ENCODE measurements around the gene CUEDC1. TPM values are rescaled to one million over a fixed set of nuclear protein-coding genes. Genes with fewer than 3 reads are reported as not detected.
"Not testable (repeated sequence)": the region's sequence is repeated elsewhere in the genome, so short reads cannot be mapped to it uniquely, and the experiment has no call there.

The CUEDC1 gene
- total RNA-seq, 1 donor = 25.7 TPM

GRCh38 chr17:57923182-57923872 lies 31.9 kb downstream of the CUEDC1 start:
- DNase-seq (ENCODE audit: low read depth) = no peak
- TF ChIP-seq CTCF (IDR thresholded peaks at IDR 0.05; ENCODE audit: insufficient read depth, low read length) = no peak
- H3K4me3 ChIP-seq (ENCODE audit: low read depth, low read length) = no peak overlapping the region

- H3K4me3 ChIP-seq (ENCODE audit: low read depth, low read length); DNase-seq (ENCODE audit: low read depth): not testable (repeated sequence)
Measured at GRCh38 chr17:57922745-57923144, 32.5 kb downstream of the CUEDC1 start.

GRCh38 chr17:57920916-57921703 lies 34.1 kb downstream of the CUEDC1 start:
- TF ChIP-seq CTCF (IDR thresholded peaks at IDR 0.05; ENCODE audit: insufficient read depth, low read length) = no peak
- peak; percentile 87 for DNase-seq (ENCODE audit: low read depth)
- no peak overlapping the region for H3K4me3 ChIP-seq (ENCODE audit: low read depth, low read length)

- no peak overlapping the region for H3K4me3 ChIP-seq (ENCODE audit: low read depth, low read length)
- TF ChIP-seq CTCF (IDR thresholded peaks at IDR 0.05; ENCODE audit: insufficient read depth, low read length) = no peak
- DNase-seq (ENCODE audit: low read depth) = no peak
Measured at GRCh38 chr17:57919918-57920317, 35.3 kb downstream of the CUEDC1 start.

GRCh38 chr17:57918017-57918895 lies 37.0 kb downstream of the CUEDC1 start:
- no peak for TF ChIP-seq CTCF (IDR thresholded peaks at IDR 0.05; ENCODE audit: insufficient read depth, low read length)
- H3K4me3 ChIP-seq (ENCODE audit: low read depth, low read length) = no peak overlapping the region
- DNase-seq (ENCODE audit: low read depth) = peak; percentile 70

- no peak for DNase-seq (ENCODE audit: low read depth)
- no peak overlapping the region for H3K4me3 ChIP-seq (ENCODE audit: low read depth, low read length)
- TF ChIP-seq CTCF (IDR thresholded peaks at IDR 0.05; ENCODE audit: insufficient read depth, low read length) = no peak
Measured at GRCh38 chr17:57916925-57917858, 38.0 kb downstream of the CUEDC1 start.
